Measurements from ENCODE around the gene FBXL17. TPM values are rescaled to one million over a fixed set of nuclear protein-coding genes. Genes with fewer than 3 reads are reported as not detected.
A peak's percentile ranks its signal among the peaks of the same experiment; 100 is the strongest.

FBXL17 gene
- total and polyA plus RNA-seq, 5 donors from 2014 or later = 3.8 to 27.7 (median 6.4) TPM

DNA sequence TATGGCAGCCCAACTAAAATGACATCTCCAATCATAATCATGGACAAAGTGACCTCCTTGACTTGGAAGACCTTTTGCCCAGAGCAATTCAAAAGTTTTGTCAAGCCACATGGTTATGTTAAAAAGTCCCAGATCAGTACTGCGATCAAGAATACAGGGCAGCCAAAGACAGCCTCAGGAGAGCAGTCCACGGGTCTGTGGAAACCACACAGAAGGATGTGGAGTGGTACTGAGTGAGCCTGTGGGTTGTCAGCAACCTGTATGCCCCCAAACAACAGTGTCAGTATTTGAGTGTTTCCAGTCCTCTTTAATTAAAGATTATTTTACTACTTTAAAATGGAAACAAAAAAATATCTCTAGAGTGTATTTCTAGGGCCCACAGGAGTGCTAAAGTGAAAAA lies 365.8 kb downstream of the FBXL17 start:
- no peaks in the 10 kb centered on the region for H3K36me3 ChIP-seq (ENCODE audit: control insufficient read depth, insufficient read depth, low read length)
- peaks cover 23% of the 10 kb centered on the region for H3K36me3 Mint-ChIP-seq
- no peaks in the 10 kb centered on the region for H3K27me3 ChIP-seq (ENCODE audit: control insufficient read depth, insufficient read depth, low read length)
- no peak overlapping the region for H3K4me3 Mint-ChIP-seq
- H3K9me3 Mint-ChIP-seq = no peaks in the 10 kb centered on the region
- no peaks in the 10 kb centered on the region for H3K4me1 ChIP-seq (ENCODE audit: control insufficient read depth, insufficient read depth, low read length, poor library complexity, severe bottlenecking)
- H3K27ac ChIP-seq (ENCODE audit: insufficient read depth, low read length, poor library complexity, severe bottlenecking) = no peak overlapping the region
- no peaks in the 10 kb centered on the region for H3K27me3 Mint-ChIP-seq
- no peaks in the 10 kb centered on the region for H3K4me1 Mint-ChIP-seq
- ATAC-seq (ENCODE audit: low read depth in 2 of 2) (no peak), DNase-seq (no peak)
- H3K4me3 ChIP-seq (ENCODE audit: low read depth, low read length) = no peak overlapping the region
- no peaks in the 10 kb centered on the region for H3K9me3 ChIP-seq (ENCODE audit: control insufficient read depth in 2 of 2, low read length in 2 of 2)
- H3K27ac Mint-ChIP-seq = no peak overlapping the region

DNA sequence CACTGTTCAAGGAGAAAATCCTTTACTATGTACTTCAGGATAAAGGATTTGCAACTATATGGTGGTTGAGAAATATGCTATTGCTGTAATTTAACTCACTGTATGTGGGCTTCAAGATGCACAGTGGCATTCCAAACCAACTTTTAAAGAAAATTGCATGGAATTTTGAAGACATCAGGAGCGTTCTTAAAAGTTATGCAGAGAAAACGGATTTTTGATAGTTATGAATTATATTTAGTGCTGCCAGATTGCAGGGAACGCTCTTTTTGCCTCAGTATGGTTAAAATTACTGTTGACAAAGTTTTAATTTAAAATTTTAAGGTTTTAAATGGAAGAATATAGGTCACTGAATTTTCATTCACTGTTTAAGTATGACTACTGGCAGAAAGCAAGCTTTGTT lies 375.1 kb downstream of the FBXL17 start:
- H3K4me1 Mint-ChIP-seq = peaks cover 11 to 18% (median 14%) of the 10 kb centered on the region in 4 donors
- no peaks in the 10 kb centered on the region for H3K27me3 Mint-ChIP-seq

DNA sequence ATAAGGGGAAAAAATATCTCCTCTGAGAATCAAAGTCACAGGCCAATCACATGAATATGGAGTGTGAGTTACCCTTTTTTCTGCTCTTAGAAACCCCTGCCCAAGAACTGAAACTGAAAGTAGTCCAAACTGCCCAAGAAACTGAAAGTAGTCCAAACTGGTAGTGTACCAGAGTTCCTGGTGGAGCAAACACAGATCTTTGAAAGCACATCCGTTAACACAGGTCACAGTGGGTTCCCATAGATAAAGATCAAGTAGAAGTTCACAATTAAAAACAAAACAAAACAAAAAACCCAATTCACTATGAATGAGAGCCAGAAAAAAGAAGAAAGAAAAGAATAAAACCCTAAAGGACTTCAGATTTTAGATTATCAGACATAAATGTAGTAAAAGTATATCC lies 378.7 kb downstream of the FBXL17 start:
- no peaks in the 10 kb centered on the region for H3K9me3 ChIP-seq (ENCODE audit: control insufficient read depth in 2 of 2, low read length in 2 of 2)
- ATAC-seq (ENCODE audit: low read depth in 2 of 2) = no peak
- no peaks in the 10 kb centered on the region for H3K27me3 Mint-ChIP-seq
- H3K9me3 Mint-ChIP-seq = peaks cover 0 to 2% (median 0%) of the 10 kb centered on the region in 7 donors
- peak overlapping the region in 1 of 3 donors; percentile 2 for H3K27ac Mint-ChIP-seq
- H3K4me1 ChIP-seq (ENCODE audit: control insufficient read depth, insufficient read depth, low read length, poor library complexity, severe bottlenecking) = peaks cover 6% of the 10 kb centered on the region
- peak overlapping the region; percentile 27 for H3K4me3 ChIP-seq (ENCODE audit: low read depth, low read length)
- no peaks in the 10 kb centered on the region for H3K36me3 Mint-ChIP-seq
- no peaks in the 10 kb centered on the region for H3K36me3 ChIP-seq (ENCODE audit: control insufficient read depth, insufficient read depth, low read length)
- DNase-seq = peak in 1 of 3 donors; percentile 70
- H3K4me1 Mint-ChIP-seq = peaks cover 9 to 18% (median 14%) of the 10 kb centered on the region in 4 donors
- peak overlapping the region in 2 of 4 donors; percentile 14 to 54 for H3K4me3 Mint-ChIP-seq
- H3K27ac ChIP-seq (ENCODE audit: insufficient read depth, low read length, poor library complexity, severe bottlenecking) = no peak overlapping the region
- H3K27me3 ChIP-seq (ENCODE audit: control insufficient read depth, insufficient read depth, low read length) = no peaks in the 10 kb centered on the region

More for the DNA sequence above, 375.1 kb downstream of the FBXL17 start:
- Mint-ChIP-seq H3K9me3 (no peaks in the 10 kb centered on the region), H3K27ac (no peak overlapping the region), H3K4me3 (no peak overlapping the region), H3K36me3 (peaks cover 5% of the 10 kb centered on the region)
- Histone ChIP-seq H3K27me3 (ENCODE audit: control insufficient read depth, insufficient read depth, low read length) (no peaks in the 10 kb centered on the region), H3K36me3 (ENCODE audit: control insufficient read depth, insufficient read depth, low read length) (no peaks in the 10 kb centered on the region), H3K27ac (ENCODE audit: insufficient read depth, low read length, poor library complexity, severe bottlenecking) (no peak overlapping the region), H3K4me3 (ENCODE audit: low read depth, low read length) (no peak overlapping the region), H3K9me3 (ENCODE audit: control insufficient read depth in 2 of 2, low read length in 2 of 2) (no peaks in the 10 kb centered on the region), H3K4me1 (ENCODE audit: control insufficient read depth, insufficient read depth, low read length, poor library complexity, severe bottlenecking) (peaks cover 6% of the 10 kb centered on the region)
- ATAC-seq (ENCODE audit: low read depth in 2 of 2) = no peak
- DNase-seq = no peak

DNA sequence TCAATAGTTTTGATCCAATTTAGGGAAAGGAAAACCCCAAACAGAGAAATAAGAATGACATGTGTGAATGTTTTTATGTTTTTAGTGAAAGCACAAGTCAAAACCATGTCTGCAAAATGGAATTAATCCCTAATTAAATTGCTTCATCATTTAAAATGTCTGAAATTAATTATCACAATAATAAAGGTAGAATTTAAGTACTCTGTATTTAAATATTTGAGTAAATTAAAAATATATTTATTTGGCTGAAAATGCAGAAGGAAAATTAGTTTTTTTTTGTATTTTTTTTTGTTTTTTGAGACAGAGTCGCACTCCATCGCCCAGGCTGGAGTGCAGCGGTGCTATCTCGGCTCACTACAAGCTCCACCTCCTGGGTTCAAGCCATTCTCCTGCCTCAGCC lies 380.7 kb downstream of the FBXL17 start:
- Mint-ChIP-seq H3K4me3 (no peak overlapping the region), H3K27ac (no peak overlapping the region), H3K27me3 (no peaks in the 10 kb centered on the region), H3K36me3 (no peaks in the 10 kb centered on the region), H3K9me3 (peaks cover 0 to 2% (median 0%) of the 10 kb centered on the region in 7 donors), H3K4me1 (peaks cover 9 to 18% (median 14%) of the 10 kb centered on the region in 4 donors)
- no peaks in the 10 kb centered on the region for H3K9me3 ChIP-seq (ENCODE audit: control insufficient read depth in 2 of 2, low read length in 2 of 2)
- no peak overlapping the region for H3K27ac ChIP-seq (ENCODE audit: insufficient read depth, low read length, poor library complexity, severe bottlenecking)
- ATAC-seq (ENCODE audit: low read depth in 2 of 2) (no peak), DNase-seq (no peak)
- no peak overlapping the region for H3K4me3 ChIP-seq (ENCODE audit: low read depth, low read length)
- peaks cover 6% of the 10 kb centered on the region for H3K4me1 ChIP-seq (ENCODE audit: control insufficient read depth, insufficient read depth, low read length, poor library complexity, severe bottlenecking)
- H3K36me3 ChIP-seq (ENCODE audit: control insufficient read depth, insufficient read depth, low read length) = no peaks in the 10 kb centered on the region
- H3K27me3 ChIP-seq (ENCODE audit: control insufficient read depth, insufficient read depth, low read length) = no peaks in the 10 kb centered on the region

DNA sequence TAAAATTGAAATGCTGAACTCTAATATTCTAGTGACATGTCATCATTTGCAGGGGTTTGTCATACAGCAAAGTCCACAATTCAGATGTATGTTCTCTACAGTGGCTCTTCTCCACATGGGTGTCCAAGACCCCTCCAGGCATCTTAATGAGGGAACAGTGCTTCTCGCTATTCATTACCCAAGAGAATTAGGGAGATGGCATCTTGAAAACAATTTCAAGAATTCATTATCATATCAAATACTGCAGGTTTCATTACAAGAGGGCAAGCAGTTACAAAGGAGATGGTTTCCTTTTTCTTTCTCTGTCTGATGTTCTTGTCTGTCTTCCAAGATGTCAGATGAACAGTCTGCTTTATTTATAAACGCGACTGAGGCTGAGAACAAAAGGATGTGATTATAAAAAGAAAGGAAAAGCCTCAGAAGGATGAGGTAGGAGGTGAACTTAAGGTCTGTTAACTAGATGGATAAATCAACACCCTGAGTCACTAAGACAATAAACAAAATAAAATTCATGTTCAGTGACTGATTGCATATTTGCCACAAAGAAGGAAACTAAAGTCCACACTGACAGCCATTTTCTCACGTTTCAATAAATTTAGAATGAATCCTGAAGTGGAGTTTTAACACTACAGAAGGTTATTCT lies 384.4 kb downstream of the FBXL17 start:
- Mint-ChIP-seq H3K4me1 (peaks cover 0 to 2% (median under 1%) of the 10 kb centered on the region in 4 donors), H3K9me3 (peaks cover 0 to 2% (median 0%) of the 10 kb centered on the region in 7 donors), H3K36me3 (no peaks in the 10 kb centered on the region), H3K4me3 (no peak overlapping the region), H3K27ac (no peak overlapping the region), H3K27me3 (no peaks in the 10 kb centered on the region)
- Histone ChIP-seq H3K9me3 (ENCODE audit: control insufficient read depth in 2 of 2, low read length in 2 of 2) (no peaks in the 10 kb centered on the region), H3K4me3 (ENCODE audit: low read depth, low read length) (no peak overlapping the region), H3K27ac (ENCODE audit: insufficient read depth, low read length, poor library complexity, severe bottlenecking) (no peak overlapping the region), H3K36me3 (ENCODE audit: control insufficient read depth, insufficient read depth, low read length) (no peaks in the 10 kb centered on the region), H3K27me3 (ENCODE audit: control insufficient read depth, insufficient read depth, low read length) (no peaks in the 10 kb centered on the region), H3K4me1 (ENCODE audit: control insufficient read depth, insufficient read depth, low read length, poor library complexity, severe bottlenecking) (no peaks in the 10 kb centered on the region)
- ATAC-seq (ENCODE audit: low read depth in 2 of 2) = no peak
- no peak for DNase-seq

DNA sequence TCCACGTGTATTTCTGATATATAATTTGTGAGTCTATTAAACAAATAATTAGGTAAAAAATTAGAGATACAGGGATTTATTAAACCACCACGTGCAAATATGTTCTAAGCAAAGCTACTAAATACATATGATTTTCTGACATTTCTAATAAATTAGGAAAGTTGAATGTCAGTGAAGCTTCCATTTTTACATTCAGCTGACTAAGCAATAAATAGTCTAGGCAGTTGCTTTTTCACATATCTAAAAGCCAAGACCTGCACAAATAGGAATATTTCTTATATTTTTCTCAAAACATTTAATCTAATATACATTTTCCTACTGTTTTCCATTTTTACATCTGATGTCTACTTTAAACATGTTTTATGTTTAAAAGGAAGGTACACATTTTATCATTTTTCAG lies 388.6 kb downstream of the FBXL17 start:
- Histone ChIP-seq H3K27ac (ENCODE audit: insufficient read depth, low read length, poor library complexity, severe bottlenecking) (no peak overlapping the region), H3K9me3 (ENCODE audit: control insufficient read depth in 2 of 2, low read length in 2 of 2) (no peaks in the 10 kb centered on the region), H3K4me1 (ENCODE audit: control insufficient read depth, insufficient read depth, low read length, poor library complexity, severe bottlenecking) (no peaks in the 10 kb centered on the region), H3K36me3 (ENCODE audit: control insufficient read depth, insufficient read depth, low read length) (no peaks in the 10 kb centered on the region), H3K4me3 (ENCODE audit: low read depth, low read length) (no peak overlapping the region), H3K27me3 (ENCODE audit: control insufficient read depth, insufficient read depth, low read length) (no peaks in the 10 kb centered on the region)
- ATAC-seq (ENCODE audit: low read depth in 2 of 2) (no peak), DNase-seq (no peak)
- peaks cover 0 to 2% (median 0%) of the 10 kb centered on the region in 7 donors for H3K9me3 Mint-ChIP-seq
- H3K4me1 Mint-ChIP-seq = peaks cover 0 to 5% (median 1%) of the 10 kb centered on the region in 4 donors
- no peaks in the 10 kb centered on the region for H3K27me3 Mint-ChIP-seq
- no peak overlapping the region for H3K27ac Mint-ChIP-seq
- H3K4me3 Mint-ChIP-seq = no peak overlapping the region
- no peaks in the 10 kb centered on the region for H3K36me3 Mint-ChIP-seq

DNA sequence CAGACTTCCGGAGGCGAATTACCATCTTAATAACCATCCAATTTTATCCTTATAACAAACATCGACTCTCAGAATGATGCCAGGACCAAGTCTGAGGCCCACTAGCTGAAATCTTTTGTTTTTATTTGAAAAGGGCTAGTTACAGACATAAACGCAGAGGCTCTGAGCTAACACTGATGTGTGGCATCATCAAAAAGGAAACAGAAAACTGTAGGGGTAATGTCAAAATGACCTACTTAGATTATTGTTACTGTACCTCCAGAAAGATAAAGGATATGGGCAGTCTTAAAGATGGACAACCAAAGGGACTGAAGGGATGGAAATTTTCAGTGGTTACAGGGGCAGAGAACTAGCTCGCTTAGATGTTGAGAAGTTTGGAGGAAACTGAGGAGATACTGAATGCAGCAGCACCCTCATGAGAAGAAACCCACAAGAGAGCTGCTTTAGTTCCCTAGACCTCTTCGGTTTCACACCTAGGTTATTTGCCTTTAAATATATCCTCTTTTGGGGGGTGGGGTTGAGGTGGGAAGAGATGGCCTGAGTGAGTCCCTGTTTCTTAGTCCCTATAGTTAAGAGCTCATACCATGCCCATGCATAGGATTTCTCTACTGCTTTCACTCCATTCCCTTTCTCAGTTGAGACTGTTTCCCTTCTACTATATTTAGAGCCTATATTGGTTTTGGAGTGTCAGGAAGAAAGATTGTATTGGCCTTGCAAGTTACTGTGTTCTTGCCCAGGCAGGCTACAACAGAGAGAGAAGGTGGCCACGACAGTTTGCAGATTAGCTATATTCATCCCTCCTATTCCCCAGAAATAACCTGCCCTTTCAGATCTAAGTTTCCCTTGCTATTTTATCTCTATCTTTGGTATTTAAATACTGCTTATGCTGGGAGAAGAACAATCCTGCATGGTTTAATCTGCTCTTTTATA lies 390.8 kb downstream of the FBXL17 start:
- Histone ChIP-seq H3K27me3 (ENCODE audit: control insufficient read depth, insufficient read depth, low read length) (no peaks in the 10 kb centered on the region), H3K9me3 (ENCODE audit: control insufficient read depth in 2 of 2, low read length in 2 of 2) (no peaks in the 10 kb centered on the region), H3K36me3 (ENCODE audit: control insufficient read depth, insufficient read depth, low read length) (no peaks in the 10 kb centered on the region), H3K4me3 (ENCODE audit: low read depth, low read length) (no peak overlapping the region), H3K27ac (ENCODE audit: insufficient read depth, low read length, poor library complexity, severe bottlenecking) (no peak overlapping the region), H3K4me1 (ENCODE audit: control insufficient read depth, insufficient read depth, low read length, poor library complexity, severe bottlenecking) (no peaks in the 10 kb centered on the region)
- Mint-ChIP-seq H3K4me3 (no peak overlapping the region), H3K27me3 (no peaks in the 10 kb centered on the region), H3K4me1 (peaks cover 0 to 5% (median 1%) of the 10 kb centered on the region in 4 donors), H3K9me3 (peaks cover 0 to 2% (median 0%) of the 10 kb centered on the region in 7 donors), H3K36me3 (no peaks in the 10 kb centered on the region), H3K27ac (no peak overlapping the region)
- no peak for DNase-seq
- no peak for ATAC-seq (ENCODE audit: low read depth in 2 of 2)

Measured in CD4-positive, CD25-positive, alpha-beta regulatory T cell (primary cell).